Esophagus (tissue), 2 donors: ENCODE measurements around the gene TTC28. TPM values are rescaled to one million over a fixed set of nuclear protein-coding genes. Genes with fewer than 3 reads are reported as not detected.

Experiments
- H3K27ac ChIP-seq, 2 donors: one replicate each; pipeline ENCODE4 v1.5.1; 2013; ENCODE audit warnings: low read depth in 2 of 2, mild to moderate bottlenecking in 2 of 2, inconsistent platforms in 1 of 2, low read length in 1 of 2, moderate library complexity in 1 of 2
- H3K27me3 ChIP-seq, 2 donors: one replicate each; pipeline ENCODE4 v1.6.1; 2013; ENCODE audit warnings: low read length in 2 of 2, control low read depth in 1 of 2, mild to moderate bottlenecking in 1 of 2; ENCODE audit not compliant: insufficient read depth in 2 of 2, control insufficient read depth in 1 of 2
- H3K36me3 ChIP-seq, 2 donors: one replicate each; pipeline ENCODE4 v1.6.1; 2013; ENCODE audit warnings: low read length in 1 of 2; ENCODE audit not compliant: control insufficient read depth in 2 of 2, insufficient read depth in 2 of 2
- H3K4me1 ChIP-seq, 2 donors: one replicate each; pipeline ENCODE4 v1.6.1; 2013; ENCODE audit warnings: low read length in 1 of 2; ENCODE audit not compliant: control insufficient read depth in 2 of 2, insufficient read depth in 2 of 2
- H3K4me3 ChIP-seq, 2 donors: one replicate each; pipeline ENCODE4 v1.5.1; 2013; ENCODE audit warnings: low read length in 2 of 2, mild to moderate bottlenecking in 2 of 2, low read depth in 1 of 2, moderate library complexity in 1 of 2
- H3K9me3 ChIP-seq, 2 donors: one replicate each; pipeline ENCODE4 v1.6.1; 2013; ENCODE audit warnings: mild to moderate bottlenecking in 2 of 2, low read depth in 1 of 2, low read length in 1 of 2, moderate library complexity in 1 of 2; ENCODE audit not compliant: control insufficient read depth in 2 of 2, insufficient read depth in 1 of 2
- WGBS, 2 donors: extraction: QIAGEN DNeasy Blood & Tissue Kit; methylation state at CpG; one replicate each; pipeline ENCODE4 v1.1.7; 2013; 5-methylcytosine and 5-hydroxymethylcytosine counted together
- polyA plus RNA-seq, 2 donors: library from polyadenylated mRNA; stranded (reverse); fragments of 200-250 nt; gene quantifications; one replicate each; pipeline ENCODE4 v1.2.3, GENCODE V29; 2013
- donor health status: healthy with polysubstance abuse.
- donor health status: Bipolar disorder and iron deficiency.

The TTC28 gene
- polyA plus RNA-seq, 2 donors: 1.4 to 2.6 TPM

DNA sequence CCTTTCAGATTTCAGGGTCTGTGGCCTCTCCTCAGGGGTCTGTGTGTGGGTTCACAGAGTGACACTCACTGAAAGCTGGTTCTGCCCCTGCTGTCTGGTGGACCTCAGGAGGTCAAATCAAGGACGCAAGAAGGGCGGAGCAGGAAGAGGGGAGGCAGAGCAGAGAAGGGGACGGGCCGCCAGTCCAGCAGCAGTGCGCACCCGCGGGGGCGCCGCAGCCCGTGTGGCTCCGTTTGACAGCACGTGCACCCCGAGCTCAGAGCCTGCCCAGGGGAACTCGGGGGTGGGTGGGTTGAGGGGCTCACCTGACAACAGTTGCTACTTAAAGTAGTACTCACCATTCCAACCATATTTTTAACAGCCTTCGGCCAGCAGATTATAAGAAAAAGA, 689.2 kb downstream of the TTC28 start:
- H3K4me3 ChIP-seq: no peak overlapping the region
- H3K27me3 ChIP-seq: no peaks in the 10 kb centered on the region
- H3K27ac ChIP-seq: peak overlapping the region in 1 of 2 donors; percentile 17
- peaks cover 0 to 15% of the 10 kb centered on the region in 2 donors for H3K36me3 ChIP-seq
- WGBS, 2 donors: 84 to 85% methylated on average over 15 of the region's 15 CpGs
- H3K9me3 ChIP-seq: no peaks in the 10 kb centered on the region
- no peaks in the 10 kb centered on the region for H3K4me1 ChIP-seq

GRCh38 chr22:27989758-27990450, 689.7 kb downstream of the TTC28 start:
- Histone ChIP-seq H3K27ac (peak overlapping the region in 1 of 2 donors; percentile 17), H3K36me3 (peaks cover 0 to 15% of the 10 kb centered on the region in 2 donors), H3K27me3 (no peaks in the 10 kb centered on the region), H3K9me3 (no peaks in the 10 kb centered on the region), H3K4me1 (no peaks in the 10 kb centered on the region), H3K4me3 (no peak overlapping the region)
- 88 to 93% methylated on average over 15 of the region's 15 CpGs for WGBS, 2 donors

- Histone ChIP-seq H3K27me3 (no peaks in the 10 kb centered on the region), H3K4me1 (no peaks in the 10 kb centered on the region), H3K36me3 (peaks cover 0 to 17% of the 10 kb centered on the region in 2 donors), H3K9me3 (no peaks in the 10 kb centered on the region), H3K27ac (no peak overlapping the region), H3K4me3 (no peak overlapping the region)
- WGBS, 2 donors: 83 to 84% methylated on average over 7 of the region's 7 CpGs
Measured at GRCh38 chr22:27988704-27989103, 690.9 kb downstream of the TTC28 start.

GRCh38 chr22:27987557-27987956, 692.1 kb downstream of the TTC28 start:
- Histone ChIP-seq H3K4me1 (no peaks in the 10 kb centered on the region), H3K4me3 (no peak overlapping the region), H3K27me3 (no peaks in the 10 kb centered on the region), H3K9me3 (no peaks in the 10 kb centered on the region), H3K36me3 (peaks cover 0 to 16% of the 10 kb centered on the region in 2 donors), H3K27ac (no peak overlapping the region)
- WGBS, 2 donors: 67 to 74% methylated on average over 6 of the region's 6 CpGs

- Histone ChIP-seq H3K9me3 (no peaks in the 10 kb centered on the region), H3K36me3 (peaks cover 0 to 17% of the 10 kb centered on the region in 2 donors), H3K27ac (no peak overlapping the region), H3K4me1 (no peaks in the 10 kb centered on the region), H3K4me3 (no peak overlapping the region), H3K27me3 (no peaks in the 10 kb centered on the region)
- WGBS, 2 donors: 91 to 97% methylated on average over 5 of the region's 5 CpGs
Measured at GRCh38 chr22:27986937-27987336, 692.7 kb downstream of the TTC28 start.

GRCh38 chr22:27986459-27986858, 693.2 kb downstream of the TTC28 start:
- WGBS, 2 donors: 84 to 88% methylated on average over 5 of the region's 5 CpGs
- H3K36me3 ChIP-seq: peaks cover 0 to 17% of the 10 kb centered on the region in 2 donors
- H3K9me3 ChIP-seq: no peaks in the 10 kb centered on the region
- H3K4me1 ChIP-seq: no peaks in the 10 kb centered on the region
- H3K4me3 ChIP-seq: no peak overlapping the region
- no peak overlapping the region for H3K27ac ChIP-seq
- no peaks in the 10 kb centered on the region for H3K27me3 ChIP-seq

- no peaks in the 10 kb centered on the region for H3K27me3 ChIP-seq
- H3K4me3 ChIP-seq: no peak overlapping the region
- no peaks in the 10 kb centered on the region for H3K9me3 ChIP-seq
- 89 to 92% methylated on average over 12 of the region's 12 CpGs for whole genome bisulfite sequencing, 2 donors
- peaks cover 0 to 17% of the 10 kb centered on the region in 2 donors for H3K36me3 ChIP-seq
- H3K27ac ChIP-seq: no peak overlapping the region
- no peaks in the 10 kb centered on the region for H3K4me1 ChIP-seq
Measured at GRCh38 chr22:27985323-27986275, 694.0 kb downstream of the TTC28 start.

DNA sequence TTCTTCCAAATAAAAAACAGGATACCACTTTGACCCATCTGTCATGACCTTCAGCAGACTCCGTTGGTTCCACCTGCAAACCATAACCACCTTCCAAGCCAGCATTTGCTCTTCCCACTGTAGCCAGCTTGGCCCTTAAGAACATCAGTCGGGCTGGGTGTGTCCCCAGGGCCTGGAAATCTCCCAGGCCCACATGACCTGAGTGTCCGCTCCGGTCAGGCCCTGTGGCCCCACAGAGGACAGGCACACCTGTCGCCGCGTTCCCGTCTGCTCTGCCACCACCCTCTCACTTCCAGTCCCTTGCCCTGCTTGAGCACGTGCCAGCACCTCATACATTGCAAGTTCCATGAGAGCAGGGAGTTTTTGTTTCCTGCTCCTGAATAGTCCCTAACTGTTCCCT, 694.9 kb downstream of the TTC28 start:
- 89 to 92% methylated on average over 9 of the region's 9 CpGs for WGBS, 2 donors
- no peaks in the 10 kb centered on the region for H3K27me3 ChIP-seq
- no peaks in the 10 kb centered on the region for H3K9me3 ChIP-seq
- H3K36me3 ChIP-seq: peaks cover 0 to 16% of the 10 kb centered on the region in 2 donors
- no peaks in the 10 kb centered on the region for H3K4me1 ChIP-seq
- H3K27ac ChIP-seq: no peak overlapping the region
- H3K4me3 ChIP-seq: no peak overlapping the region

GRCh38 chr22:27984001-27984695, 695.5 kb downstream of the TTC28 start:
- WGBS, 2 donors: 82 to 84% methylated on average over 10 of the region's 10 CpGs
- no peaks in the 10 kb centered on the region for H3K4me1 ChIP-seq
- no peak overlapping the region for H3K27ac ChIP-seq
- H3K36me3 ChIP-seq: peaks cover 0 to 15% of the 10 kb centered on the region in 2 donors
- no peak overlapping the region for H3K4me3 ChIP-seq
- H3K27me3 ChIP-seq: no peaks in the 10 kb centered on the region
- no peaks in the 10 kb centered on the region for H3K9me3 ChIP-seq
